Measurements from ENCODE around the gene TBC1D22A.

DNA sequence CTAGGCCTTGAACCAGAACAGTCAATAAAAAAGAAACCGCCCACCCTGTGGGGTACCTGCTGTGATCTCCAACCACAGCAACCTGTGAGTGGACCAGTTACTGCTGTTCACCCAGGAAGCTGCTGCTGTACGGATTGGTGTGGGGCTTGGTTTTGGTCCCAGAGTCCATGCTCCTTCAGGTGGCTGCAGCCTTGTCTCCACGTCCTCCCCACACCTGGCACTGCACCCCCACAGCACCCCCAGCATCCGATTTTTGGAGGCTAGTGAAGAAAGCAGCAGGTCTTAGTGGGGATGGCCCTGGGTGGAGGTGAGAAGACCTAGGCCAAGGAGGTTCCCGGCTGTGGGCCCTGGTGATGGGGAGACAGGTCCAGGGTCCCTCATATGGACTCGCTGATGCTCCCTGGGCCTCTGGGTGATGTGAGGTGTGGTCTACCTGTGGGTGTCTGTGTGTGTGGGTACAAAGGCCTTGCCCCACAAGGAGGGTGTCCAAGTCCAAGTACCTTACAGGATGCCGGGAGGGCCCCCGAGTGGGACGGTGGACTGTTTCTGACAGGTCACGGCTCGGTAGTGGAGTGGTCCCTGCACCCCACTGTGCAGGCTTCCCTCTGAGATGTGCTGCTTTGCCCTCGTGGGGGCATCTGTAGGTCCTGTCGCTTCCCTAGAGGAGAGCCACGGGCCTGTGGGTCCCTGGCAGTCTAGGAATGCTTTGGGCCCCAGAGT is 283.4 kb downstream of the TBC1D22A start:
- TF ChIP-seq EZH2 (IDR thresholded peaks at IDR 0.05; ENCODE audit: low read length, unreplicated experiment) (no peak), EZH2phosphoT487 (IDR thresholded peaks at IDR 0.05; ENCODE audit: borderline replicate concordance, low read length) (no peak)
- TF ChIP-seq, protein P1, sequence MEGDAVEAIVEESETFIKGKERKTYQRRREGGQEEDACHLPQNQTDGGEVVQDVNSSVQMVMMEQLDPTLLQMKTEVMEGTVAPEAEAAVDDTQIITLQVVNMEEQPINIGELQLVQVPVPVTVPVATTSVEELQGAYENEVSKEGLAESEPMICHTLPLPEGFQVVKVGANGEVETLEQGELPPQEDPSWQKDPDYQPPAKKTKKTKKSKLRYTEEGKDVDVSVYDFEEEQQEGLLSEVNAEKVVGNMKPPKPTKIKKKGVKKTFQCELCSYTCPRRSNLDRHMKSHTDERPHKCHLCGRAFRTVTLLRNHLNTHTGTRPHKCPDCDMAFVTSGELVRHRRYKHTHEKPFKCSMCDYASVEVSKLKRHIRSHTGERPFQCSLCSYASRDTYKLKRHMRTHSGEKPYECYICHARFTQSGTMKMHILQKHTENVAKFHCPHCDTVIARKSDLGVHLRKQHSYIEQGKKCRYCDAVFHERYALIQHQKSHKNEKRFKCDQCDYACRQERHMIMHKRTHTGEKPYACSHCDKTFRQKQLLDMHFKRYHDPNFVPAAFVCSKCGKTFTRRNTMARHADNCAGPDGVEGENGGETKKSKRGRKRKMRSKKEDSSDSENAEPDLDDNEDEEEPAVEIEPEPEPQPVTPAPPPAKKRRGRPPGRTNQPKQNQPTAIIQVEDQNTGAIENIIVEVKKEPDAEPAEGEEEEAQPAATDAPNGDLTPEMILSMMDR (conservative IDR thresholded peaks at IDR 0.05; ENCODE audit: low read depth, low read length): no peak

All from PC-3 (cell line).